ENCODE measurements around the gene OXLD1.

OXLD1 gene

GRCh38 chr17:81701288-81702071 is 35.1 kb upstream of the OXLD1 start:
- no peak for DNase-seq

GRCh38 chr17:81700353-81701287 is 34.2 kb upstream of the OXLD1 start:
- no peak for DNase-seq

GRCh38 chr17:81697261-81698044 is 31.0 kb upstream of the OXLD1 start:
- DNase-seq: no peak

GRCh38 chr17:81696218-81696941 is 30.0 kb upstream of the OXLD1 start:
- DNase-seq: no peak

GRCh38 chr17:81695801-81696200 is 29.4 kb upstream of the OXLD1 start:
- no peak for DNase-seq

GRCh38 chr17:81695211-81695610 is 28.8 kb upstream of the OXLD1 start:
- DNase-seq: no peak

GRCh38 chr17:81694810-81695209 is 28.4 kb upstream of the OXLD1 start:
- DNase-seq: no peak

- DNase-seq: no peak
These were observed 27.3 kb upstream of the OXLD1 start for GRCh38 chr17:81693509-81694210.

- DNase-seq: no peak
These were observed 25.2 kb upstream of the OXLD1 start for GRCh38 chr17:81691608-81692007.

- no peak for DNase-seq
These were observed 24.8 kb upstream of the OXLD1 start for GRCh38 chr17:81691196-81691595.

GRCh38 chr17:81690549-81690948 is 24.1 kb upstream of the OXLD1 start:
- DNase-seq: no peak

GRCh38 chr17:81690066-81690465 is 23.7 kb upstream of the OXLD1 start:
- DNase-seq: no peak

GRCh38 chr17:81688616-81689015 is 22.2 kb upstream of the OXLD1 start:
- no peak for DNase-seq

GRCh38 chr17:81687770-81688541 is 21.6 kb upstream of the OXLD1 start:
- DNase-seq: no peak

GRCh38 chr17:81686614-81687013 is 20.2 kb upstream of the OXLD1 start:
- DNase-seq: no peak

GRCh38 chr17:81685108-81685507 is 18.7 kb upstream of the OXLD1 start:
- DNase-seq: no peak

- no peak for DNase-seq
These were observed 18.1 kb upstream of the OXLD1 start for GRCh38 chr17:81684442-81684911.

GRCh38 chr17:81683584-81684441 is 17.4 kb upstream of the OXLD1 start, which contains the start of the genes ARL16 and HGS:
ARL16 (minus strand) TSS chr17:81683797; CDS start chr17:81683753, 44 bp downstream.
HGS (plus strand) TSS chr17:81684011; CDS start chr17:81684067, 56 bp downstream.
- DNase-seq: peak; percentile 97

- no peak for DNase-seq
These were observed 16.8 kb upstream of the OXLD1 start for GRCh38 chr17:81683208-81683583.
